DOHH2 (cell line): ENCODE results near the gene DPYD.

Experiments used
- H3F3A ChIP-seq: fragments of 200-600 bp; sonication (generic), shearing (Covaris generic); 2 replicates; pipeline ENCODE4 v1.6.0; 2016; ENCODE audit warnings: antibody characterized with exemption, mild to moderate bottlenecking; ENCODE audit not compliant: control insufficient read depth, insufficient read depth
- H3K27ac ChIP-seq: fragments of 200-600 bp; sonication (generic); 2 replicates; pipeline ENCODE4 v1.5.1; 2014; ENCODE audit warnings: low read depth, mild to moderate bottlenecking, low read length, moderate library complexity
- H3K27me3 ChIP-seq: fragments of 200-600 bp; sonication (generic); 2 replicates; pipeline ENCODE4 v1.6.1; 2014; ENCODE audit warnings: mild to moderate bottlenecking, low read length, mixed read lengths; ENCODE audit not compliant: control insufficient read depth
- H3K36me3 ChIP-seq: fragments of 200-600 bp; sonication (generic); 2 replicates; pipeline ENCODE4 v1.6.1; 2014; ENCODE audit warnings: mild to moderate bottlenecking, low read length, moderate library complexity, mixed read lengths; ENCODE audit not compliant: control insufficient read depth
- H3K4me1 ChIP-seq: fragments of 200-600 bp; sonication (generic); 2 replicates; pipeline ENCODE4 v1.6.1; 2014; ENCODE audit warnings: mild to moderate bottlenecking, low read length, mixed read lengths; ENCODE audit not compliant: control insufficient read depth
- H3K4me2 ChIP-seq: fragments of 200-600 bp; sonication (generic); 2 replicates; pipeline ENCODE4 v1.6.0; 2014; ENCODE audit warnings: mild to moderate bottlenecking, low read length, moderate library complexity
- H3K4me3 ChIP-seq: fragments of 200-600 bp; sonication (generic); 2 replicates; pipeline ENCODE4 v1.5.1; 2014; ENCODE audit warnings: mild to moderate bottlenecking, low read length, mixed read lengths
- H3K79me2 ChIP-seq: fragments of 200-600 bp; sonication (generic); 2 replicates; pipeline ENCODE4 v1.6.1; 2014; ENCODE audit warnings: mild to moderate bottlenecking, low read length, mixed read lengths; ENCODE audit not compliant: control insufficient read depth
- H3K9me2 ChIP-seq: fragments of 200-600 bp; sonication (generic); replicated peaks from 2 replicates; pipeline ENCODE4 v1.6.1; 2014; ENCODE audit warnings: mild to moderate bottlenecking, low read length, mixed read lengths; ENCODE audit not compliant: control insufficient read depth
- H3K9me3 ChIP-seq: fragments of 200-600 bp; sonication (generic); 2 replicates; pipeline ENCODE4 v1.6.1; 2014; ENCODE audit warnings: antibody characterized with exemption, low read length, mixed read lengths; ENCODE audit not compliant: control insufficient read depth, insufficient read depth
- H4K20me1 ChIP-seq: fragments of 200-600 bp; sonication (generic); 2 replicates; pipeline ENCODE4 v1.6.0; 2014; ENCODE audit warnings: low read depth, mild to moderate bottlenecking, antibody characterized with exemption, low read length, moderate library complexity; ENCODE audit not compliant: control insufficient read depth, insufficient read depth
- EZH2phosphoT487 ChIP-seq: fragments of 200-600 bp; sonication (generic); IDR thresholded peaks from 2 replicates; pipeline ENCODE4 v1.6.1; 2017; ENCODE audit warnings: borderline replicate concordance, mild to moderate bottlenecking, antibody characterized with exemption, low read length, moderate library complexity, mixed read lengths
- TF ChIP-seq, protein P1 (sequence below): fragments of 200-600 bp; sonication (generic); IDR thresholded peaks from one replicate; pipeline ENCODE4 v1.5.1; 2014; ENCODE audit warnings: antibody characterized with exemption, mild to moderate bottlenecking, low read depth, low read length; ENCODE audit not compliant: poor library complexity, severe bottlenecking

The DPYD gene

DNA sequence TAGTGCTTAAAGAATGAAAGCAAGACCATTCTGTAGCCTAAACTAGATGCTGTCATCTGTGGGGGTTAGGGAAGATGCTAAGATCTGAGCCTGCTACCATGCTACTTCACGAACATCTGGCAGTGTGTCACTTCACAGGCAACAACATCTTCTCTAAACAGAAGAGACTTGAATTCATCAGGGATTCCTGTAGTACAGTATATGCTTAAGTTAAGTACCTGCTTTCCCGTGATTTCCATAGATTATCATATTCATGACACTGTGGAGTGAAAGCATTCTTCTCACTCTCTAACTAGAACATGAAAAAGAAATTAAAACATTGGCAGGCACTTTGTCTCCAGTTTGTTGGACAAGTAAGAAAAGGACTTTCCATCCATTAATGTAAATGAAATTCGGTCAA is 808.4 kb downstream of the DPYD start:
- TF ChIP-seq, protein P1, sequence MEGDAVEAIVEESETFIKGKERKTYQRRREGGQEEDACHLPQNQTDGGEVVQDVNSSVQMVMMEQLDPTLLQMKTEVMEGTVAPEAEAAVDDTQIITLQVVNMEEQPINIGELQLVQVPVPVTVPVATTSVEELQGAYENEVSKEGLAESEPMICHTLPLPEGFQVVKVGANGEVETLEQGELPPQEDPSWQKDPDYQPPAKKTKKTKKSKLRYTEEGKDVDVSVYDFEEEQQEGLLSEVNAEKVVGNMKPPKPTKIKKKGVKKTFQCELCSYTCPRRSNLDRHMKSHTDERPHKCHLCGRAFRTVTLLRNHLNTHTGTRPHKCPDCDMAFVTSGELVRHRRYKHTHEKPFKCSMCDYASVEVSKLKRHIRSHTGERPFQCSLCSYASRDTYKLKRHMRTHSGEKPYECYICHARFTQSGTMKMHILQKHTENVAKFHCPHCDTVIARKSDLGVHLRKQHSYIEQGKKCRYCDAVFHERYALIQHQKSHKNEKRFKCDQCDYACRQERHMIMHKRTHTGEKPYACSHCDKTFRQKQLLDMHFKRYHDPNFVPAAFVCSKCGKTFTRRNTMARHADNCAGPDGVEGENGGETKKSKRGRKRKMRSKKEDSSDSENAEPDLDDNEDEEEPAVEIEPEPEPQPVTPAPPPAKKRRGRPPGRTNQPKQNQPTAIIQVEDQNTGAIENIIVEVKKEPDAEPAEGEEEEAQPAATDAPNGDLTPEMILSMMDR, result no peak
- TF ChIP-seq EZH2phosphoT487, result no peak
- no peaks in the 10 kb centered on the region for H3K27me3 ChIP-seq
- H3K4me1 ChIP-seq, result no peaks in the 10 kb centered on the region
- H3K27ac ChIP-seq, result no peak overlapping the region
- no peaks in the 10 kb centered on the region for H3F3A ChIP-seq
- H4K20me1 ChIP-seq, result no peaks in the 10 kb centered on the region
- no peaks in the 10 kb centered on the region for H3K79me2 ChIP-seq
- H3K9me3 ChIP-seq, result no peaks in the 10 kb centered on the region
- H3K4me2 ChIP-seq, result no peak overlapping the region
- no peaks in the 10 kb centered on the region for H3K9me2 ChIP-seq
- H3K36me3 ChIP-seq, result no peaks in the 10 kb centered on the region
- H3K4me3 ChIP-seq, result no peak overlapping the region

DNA sequence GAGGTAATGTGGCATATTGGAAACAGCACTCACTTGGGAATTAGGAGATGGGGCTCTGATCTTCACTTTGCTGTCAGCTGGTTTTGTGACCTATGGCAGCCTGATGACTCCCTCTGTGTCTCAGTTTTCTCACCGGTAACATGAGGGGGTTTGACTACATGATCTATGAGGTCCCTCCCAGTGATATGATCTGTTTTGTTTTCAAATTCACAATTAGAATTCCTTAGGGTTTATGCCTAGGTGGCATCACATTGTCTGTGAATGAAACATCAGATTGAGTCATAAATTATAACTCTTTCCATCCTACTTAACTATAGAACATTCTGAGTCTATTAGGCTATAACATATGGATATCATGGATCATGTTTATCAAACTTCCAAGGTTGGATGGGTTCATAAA is 812.7 kb downstream of the DPYD start:
- no peaks in the 10 kb centered on the region for H3K79me2 ChIP-seq
- no peaks in the 10 kb centered on the region for H3K9me3 ChIP-seq
- no peak overlapping the region for H3K4me3 ChIP-seq
- no peak overlapping the region for H3K4me2 ChIP-seq
- TF ChIP-seq, protein P1, result no peak
- no peak for TF ChIP-seq EZH2phosphoT487
- H3F3A ChIP-seq, result no peaks in the 10 kb centered on the region
- H4K20me1 ChIP-seq, result no peaks in the 10 kb centered on the region
- no peaks in the 10 kb centered on the region for H3K27me3 ChIP-seq
- H3K4me1 ChIP-seq, result no peaks in the 10 kb centered on the region
- no peaks in the 10 kb centered on the region for H3K9me2 ChIP-seq
- H3K27ac ChIP-seq, result no peak overlapping the region
- H3K36me3 ChIP-seq, result no peaks in the 10 kb centered on the region

DNA sequence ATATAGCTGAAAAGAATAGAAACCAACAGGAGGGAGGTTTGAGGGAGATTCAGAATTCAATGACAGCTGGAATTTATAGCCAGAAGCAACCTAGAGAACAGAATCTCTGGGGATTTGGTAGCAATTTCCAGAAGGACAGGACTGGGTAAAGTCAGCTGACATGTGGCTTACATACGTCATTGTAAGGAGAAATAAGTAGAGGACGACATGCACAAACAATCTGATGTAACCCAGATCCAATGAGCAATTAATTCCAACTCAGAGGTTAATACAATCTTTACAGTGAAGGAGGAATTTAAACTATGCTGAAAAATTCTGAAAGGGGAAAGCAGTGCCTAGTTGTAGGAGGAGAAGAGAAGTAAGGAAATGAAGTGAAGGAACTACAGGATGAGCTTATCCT is 815.3 kb downstream of the DPYD start:
- Histone ChIP-seq H3K4me2 (no peak overlapping the region), H3K79me2 (no peaks in the 10 kb centered on the region), H3K9me3 (no peaks in the 10 kb centered on the region), H3K36me3 (no peaks in the 10 kb centered on the region), H4K20me1 (no peaks in the 10 kb centered on the region), H3K4me1 (no peaks in the 10 kb centered on the region), H3K27ac (no peak overlapping the region), H3K4me3 (no peak overlapping the region), H3K27me3 (no peaks in the 10 kb centered on the region), H3F3A (no peaks in the 10 kb centered on the region), H3K9me2 (no peaks in the 10 kb centered on the region)
- no peak for TF ChIP-seq EZH2phosphoT487
- TF ChIP-seq, protein P1, result no peak

DNA sequence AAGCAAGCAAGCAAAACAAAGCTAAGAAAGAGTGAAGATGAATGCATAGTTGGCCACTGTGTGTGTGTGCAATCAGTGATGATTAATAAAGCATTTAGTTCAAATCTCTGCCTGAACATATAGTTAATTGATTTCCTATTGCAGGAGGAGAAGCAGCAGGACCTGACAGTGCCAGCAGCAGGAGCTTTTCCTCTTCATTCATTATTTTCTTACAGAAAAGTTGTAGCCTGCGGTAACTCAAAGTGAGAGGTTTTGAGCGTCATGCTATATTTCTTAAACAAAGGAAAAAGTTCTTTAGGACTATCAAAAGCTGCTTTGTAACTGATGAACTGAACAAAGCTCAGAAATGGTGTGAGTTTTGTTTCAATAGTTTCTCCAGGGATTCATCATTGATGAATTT is 819.3 kb downstream of the DPYD start:
- H3K27ac ChIP-seq, result no peak overlapping the region
- H3K36me3 ChIP-seq, result no peaks in the 10 kb centered on the region
- H3K4me1 ChIP-seq, result no peaks in the 10 kb centered on the region
- no peaks in the 10 kb centered on the region for H3K9me3 ChIP-seq
- no peaks in the 10 kb centered on the region for H3K9me2 ChIP-seq
- TF ChIP-seq, protein P1, result no peak
- H3K79me2 ChIP-seq, result no peaks in the 10 kb centered on the region
- no peaks in the 10 kb centered on the region for H4K20me1 ChIP-seq
- H3K4me3 ChIP-seq, result no peak overlapping the region
- H3K4me2 ChIP-seq, result no peak overlapping the region
- H3F3A ChIP-seq, result no peaks in the 10 kb centered on the region
- H3K27me3 ChIP-seq, result no peaks in the 10 kb centered on the region
